HG03095 (cell line): ENCODE data around the gene ZNF503.

ENCODE experiments used
- ATAC-seq: cut with Tn5 transposase; IDR thresholded peaks from one replicate; pipeline ENCODE4 v1.9.1; 2021; ENCODE audit warnings: moderate library complexity; ENCODE audit not compliant: unreplicated experiment

ZNF503 gene

DNA sequence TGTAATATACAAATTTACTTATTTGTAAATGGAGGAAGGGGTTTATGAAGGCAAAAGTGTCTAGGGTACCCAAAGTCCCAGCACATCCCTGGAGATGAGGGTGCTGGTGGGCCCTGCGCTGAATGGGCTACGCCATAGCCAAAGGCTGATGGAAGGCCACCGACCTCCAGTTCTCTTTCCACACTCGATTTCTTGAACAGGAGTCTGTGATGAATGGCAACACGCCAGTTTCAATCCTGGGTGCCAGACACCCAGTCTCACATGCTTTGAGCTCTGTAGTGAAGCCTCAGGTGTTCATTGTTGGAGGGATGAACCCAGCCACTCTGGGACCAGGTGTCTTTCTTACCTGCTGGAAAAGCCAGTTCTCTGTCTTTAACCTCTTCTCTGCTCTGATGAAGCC, 30.6 kb upstream of the ZNF503 start:
- no peak for ATAC-seq

DNA sequence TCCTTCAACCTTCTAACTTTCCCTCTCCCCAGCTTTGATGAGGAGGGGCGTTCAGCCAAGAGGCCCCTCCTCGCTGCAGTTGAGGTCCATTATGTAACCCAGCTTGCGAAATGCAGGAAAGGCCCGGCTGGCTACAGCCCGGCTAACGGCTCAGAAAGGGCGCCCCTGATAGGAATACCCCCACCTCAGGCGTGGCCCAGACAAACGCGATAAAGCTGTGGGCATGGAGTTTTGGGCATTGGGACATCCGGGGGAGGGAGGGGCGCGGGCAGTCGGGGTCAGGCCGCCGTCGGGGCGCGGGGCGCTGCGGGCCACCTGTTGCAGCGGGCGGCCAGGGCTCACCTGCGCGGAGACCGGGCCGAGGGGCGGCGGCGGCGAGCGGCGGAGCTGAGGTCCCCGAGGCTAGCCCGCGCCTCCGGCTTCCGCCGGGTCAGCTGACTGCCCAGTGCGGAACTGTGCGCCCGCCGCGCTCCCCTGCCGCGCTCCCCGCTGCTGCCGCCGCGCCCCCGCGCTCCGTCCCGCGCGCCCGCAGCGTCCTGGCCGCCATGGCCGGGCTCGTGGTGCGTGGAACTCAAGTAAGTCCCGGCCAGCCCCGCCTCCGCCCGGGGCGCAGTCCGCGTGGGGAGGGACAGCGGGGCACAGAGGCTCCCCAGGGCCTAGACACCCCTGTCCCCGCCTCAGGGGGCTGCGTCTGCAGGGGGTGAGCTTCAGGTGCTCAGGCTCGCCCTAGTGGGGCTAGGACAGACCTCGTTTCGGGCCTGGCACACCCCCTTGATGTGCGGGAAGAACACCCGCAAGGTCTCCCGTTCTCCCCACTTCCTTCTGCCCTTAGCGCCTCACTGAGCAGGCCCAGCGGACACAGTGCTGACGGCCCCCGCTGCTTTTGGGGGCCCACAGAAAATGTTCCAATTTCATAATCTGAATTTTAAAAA, 29.9 kb upstream of the ZNF503 start, which contains the start of gene LRMDA:
TSS of gene LRMDA (plus strand) at position 445 of the 932 bp plus-strand sequence.
- no peak for ATAC-seq

DNA sequence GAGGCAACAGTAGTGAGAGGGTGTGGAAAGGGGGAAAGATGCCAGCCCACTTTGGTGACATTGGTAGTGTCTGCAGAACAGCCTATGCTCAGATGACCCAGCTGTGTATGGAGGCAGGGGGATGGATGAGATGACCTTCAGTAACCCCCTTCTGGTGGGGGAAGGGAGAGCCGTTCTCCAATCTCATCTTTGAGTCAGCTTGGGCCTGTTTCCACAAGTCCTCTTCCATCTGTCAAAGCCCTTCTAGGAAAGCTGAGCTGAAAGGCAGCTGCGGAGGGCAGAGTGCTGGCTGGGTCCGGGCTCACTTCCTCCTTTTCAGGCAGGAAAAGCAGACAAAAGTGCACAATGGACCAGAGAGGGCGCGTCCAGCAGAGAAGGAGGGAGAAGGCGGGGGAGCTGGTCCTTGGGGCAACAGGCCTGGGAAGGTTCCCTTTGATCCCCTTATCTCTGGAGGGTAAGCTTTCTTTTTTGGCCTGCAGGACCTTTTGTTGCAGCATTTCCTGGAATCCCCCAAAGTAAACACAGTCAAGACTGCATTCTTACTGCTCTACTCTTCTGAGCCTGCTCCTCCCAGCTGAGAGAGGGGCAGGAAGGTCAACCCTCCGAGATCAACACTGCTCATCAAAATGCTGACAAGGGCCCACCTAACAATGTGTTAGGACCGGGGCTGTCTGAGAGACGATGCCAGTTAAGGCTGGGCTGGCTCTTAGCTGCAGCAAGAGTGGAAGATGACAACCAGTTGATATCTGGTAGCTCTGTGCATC, 28.6 kb upstream of the ZNF503 start:
- no peak for ATAC-seq

DNA sequence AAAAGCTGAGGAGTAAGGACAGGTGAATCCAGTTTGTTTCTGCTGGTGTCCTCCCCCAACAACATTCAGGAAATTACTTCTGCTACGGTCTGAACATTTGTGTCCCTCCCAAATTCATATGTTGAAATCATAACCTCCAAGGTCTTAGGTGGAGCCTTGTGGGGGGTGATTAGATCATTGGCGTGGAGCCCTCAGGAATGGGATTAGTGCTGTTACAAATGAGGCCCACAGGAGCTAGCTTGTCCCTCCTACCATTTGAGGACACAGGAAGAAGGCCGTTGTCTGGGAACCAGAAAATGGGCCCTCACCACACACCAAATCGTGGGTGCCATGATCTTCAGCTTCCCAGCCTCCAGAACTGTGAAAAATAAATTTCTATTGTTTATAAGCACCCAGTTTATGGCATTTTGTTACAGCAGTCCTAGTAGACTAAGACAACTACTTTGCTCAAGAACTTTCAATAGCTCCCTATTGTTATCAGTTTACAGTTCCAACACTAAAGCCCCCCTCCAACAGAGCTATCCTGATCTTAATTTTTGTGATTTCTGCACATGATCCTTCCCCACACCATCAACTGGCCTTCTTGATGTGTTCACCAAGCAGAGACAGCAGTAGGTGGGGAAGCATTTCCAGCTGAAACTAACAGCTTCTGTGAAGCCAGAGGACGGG, 27.7 kb upstream of the ZNF503 start:
- ATAC-seq, result no peak

DNA sequence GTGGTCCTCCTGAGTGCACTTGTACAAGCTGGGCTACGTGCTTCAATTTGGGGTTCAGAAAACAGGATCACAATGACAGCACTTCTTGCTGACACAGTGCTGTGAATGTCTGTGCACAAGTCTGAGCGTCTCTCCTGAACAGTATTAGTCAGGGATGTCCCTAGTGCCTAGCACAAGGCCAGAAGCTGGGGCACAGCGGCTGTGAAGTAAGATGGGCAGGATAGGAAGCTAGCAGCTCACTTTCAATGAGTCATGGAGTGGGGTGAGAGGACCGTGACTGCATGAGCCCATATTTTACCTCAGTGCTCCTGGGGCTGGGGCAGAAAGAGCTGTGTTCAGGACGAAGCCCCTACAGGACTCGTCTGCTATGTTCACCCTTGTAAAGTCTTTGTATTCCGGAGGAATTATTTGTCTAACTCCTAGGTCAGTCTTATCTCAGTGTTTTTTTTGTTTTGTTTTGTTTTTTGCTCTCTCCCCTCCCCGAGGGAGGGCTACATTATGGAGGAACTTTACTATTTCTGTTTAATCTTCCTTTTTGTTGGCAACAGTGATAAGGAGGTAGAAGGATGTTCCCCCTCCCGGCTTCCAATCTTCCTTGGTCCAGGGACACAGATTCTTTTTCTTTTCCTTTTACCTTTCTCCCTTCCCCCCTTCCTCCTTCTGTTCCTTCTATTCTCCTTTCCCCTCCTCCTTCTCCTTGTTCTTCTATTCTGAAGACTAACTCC, 27.0 kb upstream of the ZNF503 start:
- ATAC-seq, result no peak

DNA sequence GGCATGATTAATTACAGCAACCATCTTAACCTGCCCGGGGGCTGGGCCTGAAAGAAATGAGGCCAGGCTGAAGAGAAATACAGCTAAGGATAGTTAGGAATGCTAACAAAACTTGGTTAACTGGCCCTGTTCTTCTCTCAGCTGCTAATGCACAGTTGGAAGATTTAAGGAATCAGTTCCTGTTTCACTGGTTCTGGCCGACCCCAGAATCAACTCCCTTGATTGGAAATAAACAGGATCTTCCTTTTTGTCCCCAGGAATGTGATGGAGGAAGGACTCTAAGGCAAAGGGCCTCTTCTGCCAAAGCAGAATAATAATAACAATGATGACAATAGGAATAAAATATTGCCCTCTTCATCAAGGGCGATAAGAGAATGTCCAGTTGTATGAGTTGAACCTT, 26.4 kb upstream of the ZNF503 start:
- no peak for ATAC-seq

DNA sequence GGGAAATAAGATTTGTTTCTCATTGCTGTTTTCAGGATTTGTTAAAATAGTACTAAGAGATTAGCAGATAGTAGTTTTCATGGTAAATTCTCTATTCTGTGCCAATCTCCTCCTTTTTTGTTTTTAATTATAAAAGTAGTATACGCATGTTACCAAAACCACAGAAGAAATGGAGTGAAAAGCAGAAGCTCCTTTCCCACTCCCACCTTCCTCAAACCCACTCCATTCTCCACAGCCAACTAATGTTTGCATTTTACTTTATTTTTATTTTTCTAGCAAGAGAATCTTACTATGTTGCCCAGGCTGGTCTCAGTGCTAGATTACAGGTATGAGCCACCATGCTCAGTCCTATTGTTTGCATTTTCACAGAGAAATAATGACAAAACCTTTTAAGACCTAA, 25.3 kb upstream of the ZNF503 start:
- no peak for ATAC-seq

DNA sequence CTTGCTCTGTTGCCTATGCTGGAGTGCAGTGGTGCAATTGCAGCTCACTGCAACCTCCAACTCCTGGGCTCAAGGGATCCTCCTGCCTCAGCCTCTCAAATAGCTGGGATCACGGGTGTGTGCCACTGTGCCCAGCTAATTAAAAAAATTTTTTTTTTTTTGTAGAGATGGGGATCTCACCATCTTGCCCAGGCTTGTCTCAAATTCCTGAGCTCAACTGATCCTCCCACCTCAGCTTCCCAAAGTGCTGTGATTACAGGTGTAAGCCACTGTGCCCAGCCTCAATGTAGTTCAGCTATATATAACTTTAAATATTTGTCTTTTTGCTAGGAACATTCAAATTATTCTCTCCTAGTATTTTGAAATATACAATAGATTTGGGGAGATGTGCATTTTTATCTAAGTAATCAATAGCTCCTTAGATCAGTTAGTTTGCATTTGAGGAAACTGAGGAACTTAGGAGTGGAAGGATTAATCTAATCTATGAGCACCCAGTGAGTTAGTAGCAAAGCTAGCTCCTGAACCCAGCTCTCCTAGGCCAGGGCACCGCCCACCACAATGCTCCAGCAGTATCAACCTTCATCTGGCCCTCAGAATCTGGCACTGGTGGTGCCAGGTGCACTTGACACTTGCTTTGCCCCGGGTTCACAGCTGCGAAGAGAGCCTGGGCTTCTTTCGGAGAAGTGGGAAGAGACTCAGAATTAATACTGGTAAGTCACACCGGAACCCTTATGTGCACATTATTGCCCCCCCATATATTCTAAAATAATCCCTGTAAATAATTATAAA, 23.9 kb upstream of the ZNF503 start:
- ATAC-seq, result no peak

DNA sequence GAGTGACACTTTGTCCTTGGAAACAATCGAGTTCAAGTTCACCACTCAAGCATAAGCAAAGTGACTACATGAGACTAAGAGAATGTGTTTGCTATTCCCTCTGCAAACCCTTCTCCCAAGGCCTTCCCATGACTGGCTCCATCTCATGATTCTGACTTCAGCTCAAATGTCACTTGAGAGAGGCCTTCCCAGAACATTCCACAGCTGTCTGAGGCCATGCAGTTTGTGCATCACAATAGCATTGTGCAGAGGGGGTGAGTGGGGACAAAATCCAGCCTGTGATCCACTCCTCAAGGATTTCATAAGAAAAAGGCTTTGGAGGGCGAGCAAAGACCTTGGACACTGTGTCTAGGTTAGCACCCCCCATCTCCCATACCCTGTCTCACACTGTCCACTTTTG, 23.0 kb upstream of the ZNF503 start:
- no peak for ATAC-seq

DNA sequence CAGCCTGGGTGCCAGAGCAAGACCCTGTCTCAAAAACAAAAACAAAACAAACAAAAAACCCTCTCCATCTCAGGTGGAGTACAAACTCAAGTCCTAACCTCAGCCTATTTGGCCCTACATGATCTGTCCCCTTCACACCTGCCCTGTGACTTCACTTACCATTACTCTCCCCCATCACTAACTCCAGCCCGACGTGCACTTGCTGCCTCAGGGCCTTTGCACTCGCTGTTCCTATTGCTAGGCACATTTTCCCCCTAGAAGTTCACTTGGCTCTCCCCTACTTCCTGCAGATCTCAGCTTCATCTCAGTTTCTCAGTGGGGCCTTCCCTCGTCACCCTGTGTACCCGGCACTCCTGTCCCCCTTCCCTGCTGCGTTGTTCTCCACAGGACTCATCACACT, 21.3 kb upstream of the ZNF503 start:
- no peak for ATAC-seq

DNA sequence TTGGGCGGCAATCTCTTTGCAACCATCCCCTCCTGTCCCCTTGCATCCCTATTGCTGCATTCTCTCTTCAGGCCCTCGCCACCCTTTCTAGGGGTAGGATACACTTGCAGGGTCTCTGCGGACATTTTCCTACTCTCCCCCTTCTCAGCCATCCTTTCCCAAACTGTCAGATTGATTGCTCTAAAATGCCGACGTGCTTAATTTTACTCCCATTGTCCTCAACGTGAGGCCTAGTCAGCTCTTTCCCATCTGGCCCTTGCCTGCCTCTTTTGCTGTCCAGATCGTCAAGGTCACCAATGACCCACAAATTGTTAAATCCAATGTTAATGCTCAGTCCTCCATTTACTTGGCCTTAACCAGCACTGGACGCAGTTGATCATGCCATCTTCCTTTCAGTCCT, 17.1 kb upstream of the ZNF503 start:
- no peak for ATAC-seq

DNA sequence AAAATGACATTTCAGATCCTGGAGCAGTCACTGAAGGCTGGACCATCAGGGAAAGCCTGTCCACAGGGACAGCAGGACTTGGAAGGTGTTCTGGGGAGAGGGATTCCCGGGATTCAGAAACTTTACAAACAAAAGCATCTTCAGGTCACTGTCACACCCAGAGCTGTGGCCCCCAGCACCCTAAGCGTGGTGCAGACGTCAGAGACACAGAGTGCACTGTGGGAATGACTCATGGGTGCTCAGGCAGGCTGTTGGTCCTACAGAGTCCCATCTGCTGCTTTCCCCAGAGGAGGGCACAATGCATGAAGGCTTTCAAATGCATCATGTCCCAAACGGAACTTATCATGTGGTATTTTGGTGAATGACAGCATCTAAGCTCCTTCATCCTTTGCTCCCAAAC, 16.7 kb upstream of the ZNF503 start:
- ATAC-seq, result no peak

DNA sequence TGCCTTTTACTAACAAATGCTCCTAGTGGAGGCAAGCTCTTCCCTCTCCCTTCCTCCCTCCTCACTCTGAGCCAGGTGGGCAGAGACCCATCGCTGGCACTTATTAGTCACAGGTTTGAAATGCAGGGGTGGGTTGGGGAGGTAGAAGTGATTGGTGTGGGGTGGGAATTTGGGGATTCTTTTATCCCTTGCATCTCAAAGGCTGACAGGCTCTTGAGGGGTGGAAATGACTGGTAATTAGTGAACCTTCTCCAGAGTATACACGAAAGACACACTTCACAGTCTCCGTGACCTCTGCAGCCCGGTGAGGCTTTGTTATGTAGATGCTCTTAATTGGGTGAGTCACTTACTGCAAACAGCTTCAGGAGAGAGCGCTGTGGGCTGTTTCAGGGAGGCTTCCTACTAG, 16.0 kb upstream of the ZNF503 start:
- ATAC-seq, result no peak

DNA sequence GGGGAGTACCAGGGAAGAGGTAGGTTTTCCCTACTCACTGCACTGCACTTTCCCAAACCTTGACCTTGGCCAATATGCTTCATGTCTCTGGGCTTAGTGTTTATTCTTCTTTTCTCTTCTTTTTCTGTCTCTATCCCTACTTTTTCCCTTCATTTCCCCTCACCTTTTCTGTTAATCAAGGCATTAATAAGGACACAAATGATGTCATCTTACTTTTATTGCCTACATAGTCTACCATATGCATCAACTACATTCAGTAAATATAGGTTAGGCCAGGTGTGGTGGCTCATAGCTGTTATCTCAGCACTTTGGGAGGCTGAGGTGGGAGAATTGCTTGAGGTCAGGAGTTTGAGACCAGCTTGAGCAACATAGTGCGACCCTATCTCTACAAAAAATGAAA, 13.0 kb upstream of the ZNF503 start:
- ATAC-seq, result no peak

DNA sequence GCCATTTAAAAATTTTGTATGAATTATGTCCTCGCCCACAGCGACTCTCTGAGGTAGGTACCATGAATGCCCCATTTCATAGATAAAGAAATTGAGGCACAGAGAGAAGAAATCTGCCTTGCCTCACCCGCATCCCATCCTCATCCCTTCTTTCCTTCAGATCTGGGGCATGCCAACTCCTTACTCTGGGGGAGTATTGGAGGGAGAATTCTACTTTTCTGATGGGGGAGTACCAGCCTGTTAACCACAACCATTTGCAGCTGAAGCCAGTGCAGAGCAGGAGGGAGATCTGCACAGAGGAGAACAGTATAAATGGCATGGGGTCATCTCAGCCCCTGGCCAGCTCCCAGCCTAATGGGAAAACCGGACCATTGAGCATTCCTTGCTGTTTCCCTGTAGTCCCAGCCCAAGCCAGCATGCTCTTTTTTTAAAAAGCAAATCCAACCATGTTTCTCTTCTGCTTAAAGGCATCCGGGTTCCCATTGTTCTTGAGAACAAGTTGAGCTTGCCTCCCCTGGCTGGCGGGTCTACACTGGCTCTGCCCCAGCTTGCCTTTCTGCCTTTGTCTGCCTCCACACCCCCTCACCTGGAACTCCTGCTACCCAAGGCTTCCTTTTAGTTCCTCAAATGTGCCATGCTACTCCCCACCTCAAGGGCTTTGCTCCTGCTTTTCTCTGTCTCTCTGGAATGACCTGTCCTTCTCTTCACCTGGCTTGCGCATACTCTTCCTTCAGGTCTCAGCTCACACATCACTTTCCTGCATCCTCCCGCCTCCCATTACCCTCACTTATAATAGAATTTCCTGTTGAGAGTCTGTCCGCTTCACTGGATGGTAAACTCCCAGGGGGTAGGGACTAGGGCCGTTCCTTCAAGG, 8.8 kb upstream of the ZNF503 start:
- ATAC-seq, result no peak

DNA sequence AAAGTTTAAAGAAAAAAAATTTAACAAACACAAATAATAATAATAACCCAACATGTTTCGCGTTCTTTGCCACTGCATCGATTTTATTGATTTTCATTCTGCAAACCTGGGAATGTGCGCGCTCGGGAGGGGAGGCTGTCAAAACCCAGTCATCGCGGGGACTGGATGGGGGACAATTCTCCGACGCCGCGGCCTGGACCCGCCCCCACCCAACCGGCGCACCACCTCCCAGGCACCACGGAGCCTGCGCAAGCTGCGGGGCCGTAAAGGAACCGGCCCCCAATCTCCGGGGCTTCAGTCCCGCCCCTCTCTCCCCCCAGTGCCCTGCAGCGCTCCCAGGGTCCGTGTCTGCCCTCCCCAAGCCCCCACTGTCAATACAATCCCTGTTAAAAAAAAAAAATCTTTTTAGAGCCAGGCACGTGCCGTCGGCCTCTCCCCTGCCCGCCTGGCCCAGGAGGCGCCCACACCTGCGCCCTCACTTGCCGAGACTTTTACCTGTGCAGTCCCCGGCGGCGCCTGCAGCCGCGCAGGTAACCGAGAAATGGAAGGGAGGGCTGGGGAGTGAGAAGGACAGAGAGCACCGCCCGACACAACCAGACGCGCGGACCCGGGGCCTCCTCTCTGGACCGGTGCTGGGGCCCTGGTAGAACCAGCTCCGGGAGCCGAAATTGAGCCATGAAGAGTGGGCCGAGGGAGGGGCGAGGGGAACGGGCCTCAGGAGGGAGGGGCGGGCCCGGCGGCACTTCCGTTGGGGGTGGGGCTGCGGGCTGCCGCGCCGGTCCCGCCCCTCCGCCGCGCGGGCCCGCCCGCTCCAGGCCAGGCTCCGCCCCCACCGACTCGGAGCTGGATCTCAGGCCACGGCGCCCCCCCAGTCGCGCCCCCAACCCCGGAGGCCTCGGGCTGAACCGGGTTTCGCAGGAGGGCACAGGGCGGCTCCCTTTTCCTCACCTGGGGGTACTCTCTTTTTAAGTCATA, 7.6 kb upstream of the ZNF503 start:
- ATAC-seq, result no peak

DNA sequence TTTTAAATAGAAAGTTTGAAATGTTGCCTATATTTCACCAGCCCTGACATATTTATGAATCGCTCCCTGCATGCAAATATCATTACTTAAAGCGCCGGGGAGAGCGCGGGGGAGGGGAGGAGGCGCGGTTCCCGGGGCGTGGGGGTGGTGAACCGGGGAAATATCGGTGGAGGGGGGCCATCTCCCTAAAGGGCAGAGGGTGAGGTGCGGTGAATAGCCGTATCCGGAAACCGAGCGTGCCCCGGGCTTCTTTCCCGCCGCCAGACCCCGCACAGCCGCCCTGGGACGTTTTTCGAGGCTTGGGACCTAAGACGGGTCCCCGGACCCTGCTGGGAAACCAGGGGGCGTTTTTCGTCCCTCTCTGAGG, 6.9 kb upstream of the ZNF503 start:
- no peak for ATAC-seq
